GM21390 (cell line): Measurements from ENCODE around the gene AOPEP.

Experiments used
- ATAC-seq: cut with Tn5 transposase; IDR thresholded peaks from one replicate; pipeline ENCODE4 v1.9.1; 2021; ENCODE audit not compliant: unreplicated experiment

The AOPEP gene

GRCh38 chr9:95104980-95105379, 378.5 kb downstream of the AOPEP start:
- ATAC-seq, result no peak

GRCh38 chr9:95105519-95106287, 379.2 kb downstream of the AOPEP start:
- ATAC-seq, result no peak

GRCh38 chr9:95107001-95107749, 380.7 kb downstream of the AOPEP start:
- ATAC-seq, result no peak

GRCh38 chr9:95107976-95108375, 381.5 kb downstream of the AOPEP start:
- ATAC-seq, result no peak

- ATAC-seq, result no peak
These were observed 382.3 kb downstream of the AOPEP start for GRCh38 chr9:95108777-95109176.

GRCh38 chr9:95109456-95109855, 383.0 kb downstream of the AOPEP start:
- ATAC-seq, result no peak

- ATAC-seq, result no peak
These were observed 384.5 kb downstream of the AOPEP start for GRCh38 chr9:95110921-95111525.

- ATAC-seq, result no peak
These were observed 385.2 kb downstream of the AOPEP start for GRCh38 chr9:95111716-95112115.

- ATAC-seq, result no peak
These were observed 386.2 kb downstream of the AOPEP start for GRCh38 chr9:95112436-95113280.

- ATAC-seq, result no peak
These were observed 388.6 kb downstream of the AOPEP start for GRCh38 chr9:95115104-95115503.

- no peak for ATAC-seq
These were observed 389.7 kb downstream of the AOPEP start for GRCh38 chr9:95116002-95116807.

GRCh38 chr9:95116808-95117204, 390.3 kb downstream of the AOPEP start:
- ATAC-seq, result no peak

GRCh38 chr9:95118596-95118995, 392.1 kb downstream of the AOPEP start:
- ATAC-seq, result no peak

GRCh38 chr9:95120781-95121370, 394.4 kb downstream of the AOPEP start:
- no peak for ATAC-seq

GRCh38 chr9:95124582-95125367, 398.3 kb downstream of the AOPEP start:
- no peak for ATAC-seq

GRCh38 chr9:95125652-95126051, 399.2 kb downstream of the AOPEP start:
- ATAC-seq, result no peak

- no peak for ATAC-seq
These were observed 400.2 kb downstream of the AOPEP start for GRCh38 chr9:95126739-95127138.

GRCh38 chr9:95127249-95128176, 401.0 kb downstream of the AOPEP start:
- no peak for ATAC-seq
